VCaP (cell line): Measurements from ENCODE around the gene DOK7.

Experiments
- H3K27ac ChIP-seq: fragments of 450-650 bp; 2 replicates; pipeline ENCODE4 v1.5.1; 2017
- TF ChIP-seq, protein P1 (sequence below): fragments of 450-650 bp; conservative IDR thresholded peaks from 2 replicates; pipeline ENCODE4 v1.5.1; 2017; ENCODE audit warnings: mild to moderate bottlenecking, moderate library complexity

DOK7 gene

DNA sequence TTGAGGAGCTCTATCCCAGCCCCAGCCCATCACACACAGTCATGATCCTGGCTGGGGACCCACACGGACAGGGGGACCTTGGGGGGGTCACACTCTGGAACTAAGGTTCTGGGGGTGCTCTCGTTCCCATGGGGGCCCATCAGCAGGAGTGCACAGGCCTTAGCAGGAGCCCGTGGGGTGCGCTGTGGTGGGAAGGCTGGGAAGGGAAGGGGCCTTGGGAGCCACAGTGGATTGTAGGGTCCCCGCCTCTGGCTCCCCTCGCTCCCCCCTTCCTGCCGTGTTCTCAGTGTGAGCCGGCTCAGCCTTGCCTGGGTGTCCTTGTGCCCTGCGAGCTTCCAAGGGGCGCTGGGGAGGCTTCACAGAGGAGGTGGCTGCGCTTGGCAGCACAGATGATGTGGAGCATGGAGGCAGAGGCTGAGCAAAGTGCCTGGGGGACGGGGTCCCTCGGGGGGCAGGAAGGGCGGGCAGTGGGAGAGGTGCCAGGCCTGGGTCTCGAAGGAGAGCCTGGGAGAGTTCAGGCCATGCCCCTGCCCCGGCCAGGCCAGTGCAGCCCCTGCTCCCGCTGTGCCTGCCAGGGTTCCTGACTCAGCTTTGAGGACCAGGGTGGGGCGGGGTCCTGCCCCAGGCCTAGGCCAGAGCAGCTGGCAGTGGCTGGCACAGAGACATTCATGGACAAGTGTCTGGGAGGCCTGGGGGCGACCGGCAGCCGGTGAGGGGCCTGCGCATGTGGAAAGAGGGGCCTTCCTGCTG, 26.9 kb upstream of the DOK7 start:
- H3K27ac ChIP-seq = no peak overlapping the region
- TF ChIP-seq, protein P1, sequence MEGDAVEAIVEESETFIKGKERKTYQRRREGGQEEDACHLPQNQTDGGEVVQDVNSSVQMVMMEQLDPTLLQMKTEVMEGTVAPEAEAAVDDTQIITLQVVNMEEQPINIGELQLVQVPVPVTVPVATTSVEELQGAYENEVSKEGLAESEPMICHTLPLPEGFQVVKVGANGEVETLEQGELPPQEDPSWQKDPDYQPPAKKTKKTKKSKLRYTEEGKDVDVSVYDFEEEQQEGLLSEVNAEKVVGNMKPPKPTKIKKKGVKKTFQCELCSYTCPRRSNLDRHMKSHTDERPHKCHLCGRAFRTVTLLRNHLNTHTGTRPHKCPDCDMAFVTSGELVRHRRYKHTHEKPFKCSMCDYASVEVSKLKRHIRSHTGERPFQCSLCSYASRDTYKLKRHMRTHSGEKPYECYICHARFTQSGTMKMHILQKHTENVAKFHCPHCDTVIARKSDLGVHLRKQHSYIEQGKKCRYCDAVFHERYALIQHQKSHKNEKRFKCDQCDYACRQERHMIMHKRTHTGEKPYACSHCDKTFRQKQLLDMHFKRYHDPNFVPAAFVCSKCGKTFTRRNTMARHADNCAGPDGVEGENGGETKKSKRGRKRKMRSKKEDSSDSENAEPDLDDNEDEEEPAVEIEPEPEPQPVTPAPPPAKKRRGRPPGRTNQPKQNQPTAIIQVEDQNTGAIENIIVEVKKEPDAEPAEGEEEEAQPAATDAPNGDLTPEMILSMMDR = no peak

GRCh38 chr4:3436798-3437581, 26.1 kb upstream of the DOK7 start:
- TF ChIP-seq, protein P1 = no peak
- no peak overlapping the region for H3K27ac ChIP-seq

GRCh38 chr4:3437582-3437936, 25.5 kb upstream of the DOK7 start:
- TF ChIP-seq, protein P1 = no peak
- no peak overlapping the region for H3K27ac ChIP-seq

- TF ChIP-seq, protein P1 = no peak
- no peak overlapping the region for H3K27ac ChIP-seq
Observed at GRCh38 chr4:3437998-3438846, 24.9 kb upstream of the DOK7 start.

- H3K27ac ChIP-seq = no peak overlapping the region
- TF ChIP-seq, protein P1 = no peak
Observed at GRCh38 chr4:3438847-3439180, 24.3 kb upstream of the DOK7 start.

DNA sequence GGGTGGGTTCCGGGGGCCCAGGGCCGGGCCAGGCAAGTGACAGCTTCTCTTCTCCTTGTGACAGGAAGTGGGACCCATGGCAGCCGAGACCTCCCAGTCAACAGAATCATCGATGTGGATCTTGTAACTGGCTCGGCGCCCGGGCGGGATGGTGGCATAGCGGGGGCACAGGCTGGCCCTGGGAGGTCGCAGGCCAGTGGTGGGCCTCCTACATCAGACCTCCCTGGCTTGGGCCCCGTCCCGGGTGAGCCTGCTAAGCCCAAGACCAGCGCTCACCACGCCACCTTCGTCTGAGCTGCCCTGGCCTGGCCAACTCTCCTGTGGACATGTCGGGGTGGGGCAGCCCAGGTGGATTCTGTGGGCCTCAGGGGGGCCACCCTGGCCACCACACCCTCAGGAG, 23.7 kb upstream of the DOK7 start:
- H3K27ac ChIP-seq = no peak overlapping the region

DNA sequence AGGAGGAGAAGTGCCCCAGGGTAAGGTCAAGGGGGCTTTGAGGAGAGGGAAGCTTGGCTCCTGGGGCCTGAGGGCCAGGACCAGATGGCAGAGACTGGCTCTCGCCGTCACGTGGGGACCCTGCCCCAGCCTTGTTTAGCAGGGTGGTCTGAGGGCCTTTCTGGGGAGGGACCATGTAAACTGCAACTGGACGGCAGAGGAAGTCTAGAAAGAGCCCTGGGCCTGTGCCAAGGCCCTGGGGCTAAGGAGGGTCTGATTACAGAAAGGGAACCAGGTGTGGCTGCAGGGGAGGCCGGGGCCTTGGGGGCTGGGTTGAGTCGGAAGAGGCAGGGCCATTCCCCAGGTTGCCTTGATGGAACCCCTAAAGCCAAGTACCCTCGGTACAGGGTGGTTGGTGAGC, 23.1 kb upstream of the DOK7 start:
- no peak overlapping the region for H3K27ac ChIP-seq
- TF ChIP-seq, protein P1 = no peak

More for the DNA sequence above, 23.7 kb upstream of the DOK7 start:
- TF ChIP-seq, protein P1 = no peak
